HCT116 (cell line): ENCODE measurements around the gene AFF1.

Experiments
- EZH2 ChIP-seq: fragments of 200-600 bp; sonication (generic); IDR thresholded peaks from 2 replicates; pipeline ENCODE4 v1.6.1; 2017; ENCODE audit warnings: antibody characterized with exemption, mixed run types
- EZH2phosphoT487 ChIP-seq: fragments of 200-600 bp; IDR thresholded peaks from 2 replicates; pipeline ENCODE4 v1.6.1; 2018; ENCODE audit warnings: antibody characterized with exemption, borderline replicate concordance
- POLR2A ChIP-seq: IDR thresholded peaks from 2 replicates; pipeline ENCODE4 v1.7.0; 2011; ENCODE audit warnings: borderline replicate concordance; ENCODE audit not compliant: insufficient read depth, insufficient read length; ENCODE audit errors: extremely low read depth
- POLR2AphosphoS5 ChIP-seq: IDR thresholded peaks from 2 replicates; pipeline ENCODE4 v1.6.1; 2011; ENCODE audit warnings: mild to moderate bottlenecking, low read depth, low read length, moderate library complexity
- RAD21 ChIP-seq: IDR thresholded peaks from 2 replicates; pipeline ENCODE4 v1.6.1; 2012; ENCODE audit warnings: low read depth, mild to moderate bottlenecking
- SP1 ChIP-seq: IDR thresholded peaks from 2 replicates; pipeline ENCODE4 v1.6.1; 2012; ENCODE audit warnings: low read depth
- ZFX ChIP-seq: fragments of 450-650 bp; IDR thresholded peaks from 2 replicates; pipeline ENCODE4 v1.6.1; 2017
- ZNF274 ChIP-seq: fragments of 200-500 bp; sonication (Bioruptor generic); IDR thresholded peaks from 2 replicates; pipeline ENCODE4 v1.6.1; 2014; ENCODE audit warnings: mild to moderate bottlenecking, low read depth, low read length, inconsistent platforms
- TF ChIP-seq, protein P1 (sequence below), 3 experiments: fragments of 200-600 bp in 1 of 3; sonication (generic) in 1 of 3; IDR thresholded peaks in 2 of 3; conservative IDR thresholded peaks in 1 of 3; 2 replicates each; pipeline ENCODE4 v1.5.1; 2012 to 2017; ENCODE audit warnings: low read depth in 2 of 3, low read length in 2 of 3, antibody characterized with exemption in 1 of 3, borderline replicate concordance in 1 of 3, control low read depth in 1 of 3, mild to moderate bottlenecking in 1 of 3, mixed read lengths in 1 of 3, mixed run types in 1 of 3, moderate library complexity in 1 of 3; ENCODE audit not compliant: insufficient read depth in 1 of 3

DNA sequence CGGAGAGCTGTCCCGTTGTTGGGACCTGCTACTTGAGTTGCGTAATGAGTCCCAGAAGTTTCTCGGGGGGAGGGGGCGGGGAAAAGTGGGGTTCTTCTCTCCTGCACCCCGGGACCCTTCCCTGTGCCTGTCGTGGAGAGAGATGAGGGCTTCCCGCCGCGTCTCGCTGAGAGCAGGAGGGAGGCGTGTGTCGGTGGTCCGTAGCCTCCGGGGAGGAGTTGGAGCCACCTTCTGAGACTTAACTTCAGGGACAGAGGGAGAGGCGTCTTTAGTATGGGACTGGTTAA lies 698 bp downstream of the AFF1 start:
- TF ChIP-seq, protein P1, sequence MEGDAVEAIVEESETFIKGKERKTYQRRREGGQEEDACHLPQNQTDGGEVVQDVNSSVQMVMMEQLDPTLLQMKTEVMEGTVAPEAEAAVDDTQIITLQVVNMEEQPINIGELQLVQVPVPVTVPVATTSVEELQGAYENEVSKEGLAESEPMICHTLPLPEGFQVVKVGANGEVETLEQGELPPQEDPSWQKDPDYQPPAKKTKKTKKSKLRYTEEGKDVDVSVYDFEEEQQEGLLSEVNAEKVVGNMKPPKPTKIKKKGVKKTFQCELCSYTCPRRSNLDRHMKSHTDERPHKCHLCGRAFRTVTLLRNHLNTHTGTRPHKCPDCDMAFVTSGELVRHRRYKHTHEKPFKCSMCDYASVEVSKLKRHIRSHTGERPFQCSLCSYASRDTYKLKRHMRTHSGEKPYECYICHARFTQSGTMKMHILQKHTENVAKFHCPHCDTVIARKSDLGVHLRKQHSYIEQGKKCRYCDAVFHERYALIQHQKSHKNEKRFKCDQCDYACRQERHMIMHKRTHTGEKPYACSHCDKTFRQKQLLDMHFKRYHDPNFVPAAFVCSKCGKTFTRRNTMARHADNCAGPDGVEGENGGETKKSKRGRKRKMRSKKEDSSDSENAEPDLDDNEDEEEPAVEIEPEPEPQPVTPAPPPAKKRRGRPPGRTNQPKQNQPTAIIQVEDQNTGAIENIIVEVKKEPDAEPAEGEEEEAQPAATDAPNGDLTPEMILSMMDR (IDR thresholded peaks at IDR 0.05 in 2 of 3, conservative IDR thresholded peaks at IDR 0.05 in 1 of 3; ENCODE audit: borderline replicate concordance in 1 of 3, insufficient read depth in 1 of 3, low read depth in 2 of 3, low read length in 2 of 3): no peak
- TF ChIP-seq POLR2AphosphoS5: no peak
- TF ChIP-seq EZH2: no peak
- no peak for TF ChIP-seq EZH2phosphoT487
- no peak for TF ChIP-seq POLR2A
- no peak for TF ChIP-seq SP1
- no peak for TF ChIP-seq RAD21
- no peak for TF ChIP-seq ZNF274
- TF ChIP-seq ZFX: no peak
